Activated CD8-positive, alpha-beta memory T cell treated with anti-CD3 and anti-CD28 coated beads, Interleukin-2, amount 50 U/mL, for 24 hours (primary cell): ENCODE results near the gene USP32.

Experiments used
- DNase-seq: peaks from one replicate; pipeline ENCODE4 v3.0.0-alpha.2; 2020; ENCODE audit errors: extremely low read depth

The USP32 gene

GRCh38 chr17:60300011-60300410 is 91.9 kb downstream of the USP32 start:
- no peak for DNase-seq

- no peak for DNase-seq
These were observed 94.1 kb downstream of the USP32 start for GRCh38 chr17:60297760-60298401.

- no peak for DNase-seq
These were observed 95.8 kb downstream of the USP32 start for GRCh38 chr17:60296177-60296576.

GRCh38 chr17:60293580-60294335 is 98.2 kb downstream of the USP32 start:
- DNase-seq = no peak

DNA sequence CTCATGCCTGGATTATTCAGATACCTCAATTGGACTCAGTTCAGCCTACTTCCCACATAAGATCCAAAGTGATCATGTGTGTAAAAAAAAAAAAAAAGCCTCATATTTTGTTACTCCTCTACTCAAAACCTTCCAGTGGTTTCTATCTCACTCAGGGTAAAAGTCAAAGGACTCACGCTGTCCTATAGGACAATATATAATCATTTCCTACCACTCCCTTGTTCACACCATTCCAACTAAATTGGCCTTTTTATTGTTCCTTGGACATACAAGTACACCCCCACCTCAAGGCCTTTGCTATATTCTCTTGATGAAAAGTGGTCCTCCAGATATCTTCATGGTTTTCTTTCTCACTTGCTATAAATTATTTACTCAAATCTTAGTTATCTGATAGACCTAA is 99.2 kb downstream of the USP32 start:
- DNase-seq = no peak

DNA sequence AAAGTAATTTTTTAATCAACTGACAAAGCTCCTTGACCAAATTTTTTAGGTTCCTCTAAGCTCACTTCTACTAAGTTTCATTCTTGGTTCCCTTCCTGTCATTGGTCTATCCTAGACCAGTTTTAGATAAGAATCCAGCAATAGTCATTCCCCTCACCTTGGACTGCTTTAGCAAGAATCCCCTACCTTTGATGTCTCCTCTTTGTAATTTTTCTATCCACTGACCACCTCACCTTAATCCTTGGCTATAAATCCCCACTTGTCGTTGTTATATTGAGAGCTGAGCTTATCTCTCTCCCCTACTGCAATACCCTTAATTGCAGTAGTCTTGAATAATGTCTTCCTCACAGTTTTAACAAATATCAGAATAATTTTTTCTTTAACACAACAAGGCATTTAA is 107.2 kb downstream of the USP32 start:
- DNase-seq = no peak

- DNase-seq = no peak
These were observed 108.1 kb downstream of the USP32 start for GRCh38 chr17:60283816-60284215.

GRCh38 chr17:60280673-60281072 is 111.3 kb downstream of the USP32 start:
- no peak for DNase-seq

DNA sequence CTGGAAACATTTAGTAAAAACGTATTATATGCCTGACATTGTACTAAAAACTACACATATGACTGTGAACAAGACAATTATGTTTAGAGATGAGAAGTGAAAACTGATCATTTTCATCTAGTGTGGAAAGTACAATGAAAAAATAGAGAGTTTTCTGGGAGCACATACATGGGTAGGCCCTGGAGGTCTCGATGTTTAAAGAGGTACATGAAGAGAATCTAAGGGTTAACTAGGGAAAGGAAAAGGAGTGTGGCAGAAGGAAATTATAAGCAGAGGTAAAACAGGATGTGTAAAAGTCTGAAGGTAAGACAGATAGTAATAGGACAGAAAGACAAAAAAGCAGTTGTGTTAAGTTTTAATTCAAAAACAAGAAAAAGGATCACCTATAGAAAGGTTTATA is 113.7 kb downstream of the USP32 start:
- DNase-seq = no peak

DNA sequence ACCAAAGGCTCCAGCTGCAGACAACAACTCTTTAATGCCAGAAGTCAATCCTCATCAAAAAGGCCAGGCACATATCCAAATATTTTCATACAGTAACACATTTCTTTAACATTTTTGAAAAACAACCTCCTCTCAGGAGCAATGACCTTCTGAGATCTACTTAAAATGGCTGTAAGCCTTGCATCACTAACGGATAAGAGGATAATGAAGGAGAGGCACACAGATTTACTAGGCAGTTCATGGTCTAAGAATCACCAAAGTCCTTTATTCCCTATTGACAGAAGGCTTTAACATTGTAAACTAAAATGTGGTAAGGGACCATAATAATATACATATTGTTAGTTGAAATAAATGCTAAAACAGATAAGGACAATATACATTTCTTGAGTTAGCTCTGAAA is 114.7 kb downstream of the USP32 start:
- DNase-seq = no peak

- no peak for DNase-seq
These were observed 122.5 kb downstream of the USP32 start for GRCh38 chr17:60269417-60269816.

- DNase-seq = no peak
These were observed 131.4 kb downstream of the USP32 start for GRCh38 chr17:60260540-60260939.

DNA sequence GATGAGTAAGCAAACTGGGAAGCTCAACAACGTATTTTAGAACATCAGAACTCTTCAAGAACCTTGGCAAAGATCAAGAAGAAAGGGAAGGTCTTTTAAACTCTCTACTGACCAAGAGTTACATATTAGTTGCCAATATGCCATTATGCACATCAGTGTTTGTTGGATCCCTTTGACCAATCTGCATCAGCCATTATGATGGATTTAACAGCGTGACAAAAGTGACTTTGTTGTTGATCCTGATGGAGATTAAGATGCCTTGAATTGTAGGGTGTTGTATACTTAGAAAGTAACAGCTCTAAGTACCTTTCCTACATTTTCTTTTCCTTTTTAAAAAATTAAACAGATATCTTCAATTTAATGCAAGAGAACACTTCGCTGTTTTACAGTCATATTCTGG is 133.6 kb downstream of the USP32 start:
- no peak for DNase-seq

GRCh38 chr17:60256174-60256573 is 135.8 kb downstream of the USP32 start:
- no peak for DNase-seq

- DNase-seq = no peak
These were observed 138.9 kb downstream of the USP32 start for GRCh38 chr17:60253048-60253447.

GRCh38 chr17:60252459-60252858 is 139.5 kb downstream of the USP32 start:
- no peak for DNase-seq

GRCh38 chr17:60249290-60249826 is 142.6 kb downstream of the USP32 start:
- DNase-seq = no peak

DNA sequence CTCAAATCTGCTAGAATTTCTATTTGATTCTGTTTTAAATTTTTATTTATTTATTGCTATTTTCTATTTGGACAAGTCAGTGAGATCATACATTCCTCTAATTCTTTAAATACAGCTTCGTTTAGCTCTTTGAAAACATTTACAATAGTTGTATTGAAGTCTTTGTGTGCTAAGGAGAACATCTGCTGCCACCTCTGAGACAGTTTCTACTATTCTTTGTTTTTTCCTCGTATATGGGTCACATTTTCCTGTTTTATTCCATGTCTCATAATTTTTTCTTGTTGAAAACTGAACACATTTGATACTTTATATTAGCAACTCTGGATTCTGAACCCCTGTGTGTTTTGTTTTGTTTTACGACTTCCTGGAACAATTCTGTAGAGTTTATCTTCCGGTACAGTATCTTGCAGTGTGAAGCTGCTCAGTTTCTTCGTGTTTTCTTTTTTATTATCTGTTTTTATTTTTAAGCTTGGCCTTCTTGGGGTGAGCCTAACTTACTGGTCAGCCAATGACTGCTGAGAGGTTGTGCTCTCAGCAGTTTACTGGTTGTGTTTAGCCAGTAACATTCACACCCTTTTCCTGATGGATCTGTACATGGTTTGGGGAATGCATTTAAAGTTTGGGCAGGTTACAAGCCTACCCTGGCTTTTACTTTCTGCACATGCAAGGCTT is 143.2 kb downstream of the USP32 start:
- DNase-seq = no peak

- no peak for DNase-seq
These were observed 144.0 kb downstream of the USP32 start for GRCh38 chr17:60247836-60248461.

GRCh38 chr17:60244656-60245055 is 147.3 kb downstream of the USP32 start:
- DNase-seq = no peak

DNA sequence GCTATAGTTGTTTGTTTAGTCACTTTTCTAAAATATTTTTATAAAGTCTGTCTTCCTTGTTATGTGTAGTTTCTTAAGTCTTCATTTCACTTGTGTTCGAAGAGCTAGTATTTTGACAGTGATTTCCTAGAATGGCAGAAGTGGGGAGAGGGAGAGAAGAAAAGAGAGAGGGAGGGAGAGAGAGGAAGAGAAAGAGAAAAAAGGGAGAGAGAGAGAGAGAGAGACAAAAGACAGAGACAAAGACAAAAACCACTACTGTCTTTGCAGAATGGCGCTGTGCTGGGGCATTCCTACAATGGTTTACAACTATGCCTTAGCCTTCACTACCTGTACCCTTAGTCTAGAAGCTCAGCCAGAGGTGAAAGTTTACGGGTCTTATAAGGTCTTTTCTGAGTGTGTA is 151.6 kb downstream of the USP32 start:
- no peak for DNase-seq

- DNase-seq = no peak
These were observed 160.2 kb downstream of the USP32 start for GRCh38 chr17:60231691-60232090.
